Activated CD4-positive, alpha-beta T cell treated with anti-CD3 and anti-CD28 coated beads for 36 hours (primary cell): ENCODE results near the gene CLCN6. TPM values are rescaled to one million over a fixed set of nuclear protein-coding genes. Genes with fewer than 3 reads are reported as not detected.
A peak's percentile ranks its signal among the peaks of the same experiment; 100 is the strongest.
"Not testable (repeated sequence)": the region's sequence is repeated elsewhere in the genome, so short reads cannot be mapped to it uniquely, and the experiment has no call there.

Experiments
- ATAC-seq: fragments of 200-7000 bp; cut with Tn5 transposase; one replicate; pipeline ENCODE4 v1.10.0; 2021; ENCODE audit warnings: mild to moderate bottlenecking, moderate library complexity
- CTCF ChIA-PET: fragments of 350-600 bp; sonication (Branson Sonifier 250); formaldehyde crosslinking; loops from one replicate; lab custom pipeline; 2021; ENCODE audit warnings: antibody characterized with exemption; lab: Charles Lee
- POLR2A ChIA-PET: fragments of 350-600 bp; sonication (Branson Sonifier 250); formaldehyde crosslinking; loops from one replicate; lab custom pipeline; 2021; ENCODE audit warnings: antibody characterized with exemption, inconsistent platforms; lab: Charles Lee
- DNase-seq: peaks from one replicate; pipeline ENCODE4 v3.0.0-alpha.2; 2020
- H3K27ac Mint-ChIP-seq: one replicate; pipeline ENCODE4 v1.8.0; 2021; ENCODE audit warnings: mixed read lengths
- H3K27me3 Mint-ChIP-seq: one replicate; pipeline ENCODE4 v1.8.0; 2021; ENCODE audit warnings: mixed read lengths
- H3K36me3 Mint-ChIP-seq: one replicate; pipeline ENCODE4 v1.8.0; 2021; ENCODE audit warnings: low read depth, mixed read lengths
- H3K4me1 Mint-ChIP-seq: one replicate; pipeline ENCODE4 v1.8.0; 2021; ENCODE audit warnings: mixed read lengths
- H3K4me3 Mint-ChIP-seq: one replicate; pipeline ENCODE4 v1.8.0; 2021; ENCODE audit warnings: mild to moderate bottlenecking, moderate library complexity, mixed read lengths
- H3K9me3 Mint-ChIP-seq: one replicate; pipeline ENCODE4 v1.8.0; 2021; ENCODE audit warnings: low read depth, mixed read lengths
- intact Hi-C, 2 experiments: fragments of 100-400 bp; cut with DNase I in 1 of 2; cut with micrococcal nuclease in 1 of 2; formaldehyde crosslinking; loops; one replicate each; pipeline versions ENCODE4 v1.14.2 to v1.15.1; 2022 to 2024; cut with DNase I, micrococcal nuclease
- total RNA-seq, 2 experiments: library from RNA; stranded (reverse); gene quantifications; one replicate each; pipeline ENCODE4 v1.2.3, GENCODE V29; 2021

Gene CLCN6
- total RNA-seq, 2 experiments from 2014 or later: 9.4 to 9.5 TPM

- intact Hi-C loops: no loop called here
- DNase-seq: no peak
- Mint-ChIP-seq H3K27ac (no peak overlapping the region), H3K4me3 (no peak overlapping the region), H3K36me3 (peaks cover 30% of the 10 kb centered on the region), H3K4me1 (peaks cover 21% of the 10 kb centered on the region), H3K9me3 (no peaks in the 10 kb centered on the region), H3K27me3 (no peaks in the 10 kb centered on the region)
- CTCF ChIA-PET: interaction anchor here (1.2 kb wide), 1 partner anchor 14 kb away, joined by 4 read pairs; no protein-coding TSS in a partner anchor
- ATAC-seq: no peak
- POLR2A ChIA-PET: no interaction called here
Observed at GRCh38 chr1:11799099-11799498, 6.9 kb upstream of the CLCN6 start.

- POLR2A ChIA-PET: no interaction called here
Observed at GRCh38 chr1:11799896-11800295, 6.1 kb upstream of the CLCN6 start.

GRCh38 chr1:11800391-11800755 lies 5.6 kb upstream of the CLCN6 start:
- ChIA-PET CTCF (no interaction called here), POLR2A (no interaction called here)
- Mint-ChIP-seq H3K27me3 (no peaks in the 10 kb centered on the region), H3K4me1 (peaks cover 33% of the 10 kb centered on the region), H3K9me3 (no peaks in the 10 kb centered on the region), H3K36me3 (peaks cover 24% of the 10 kb centered on the region), H3K4me3 (no peak overlapping the region), H3K27ac (no peak overlapping the region)
- intact Hi-C loops: loop anchor here in 1 of 2 experiments (10.0 kb wide), 1 partner anchor 1326 kb away; the partner anchor contains the start of genes DFFA and PEX14
- DNase-seq (no peak), ATAC-seq (no peak)

More at GRCh38 chr1:11799896-11800295, 6.1 kb upstream of the CLCN6 start:
- CTCF ChIA-PET: no interaction called here
- Mint-ChIP-seq H3K36me3 (peaks cover 27% of the 10 kb centered on the region), H3K27ac (no peak overlapping the region), H3K27me3 (no peaks in the 10 kb centered on the region), H3K9me3 (no peaks in the 10 kb centered on the region), H3K4me3 (no peak overlapping the region), H3K4me1 (peaks cover 29% of the 10 kb centered on the region)
- ATAC-seq (no peak), DNase-seq (no peak)
- intact Hi-C loops: loop anchor here in 1 of 2 experiments (10.0 kb wide), 1 partner anchor 1325 kb away; the partner anchor contains the start of genes DFFA and PEX14

- CTCF ChIA-PET: no interaction called here
- POLR2A ChIA-PET: no interaction called here
- H3K36me3 Mint-ChIP-seq: peaks cover 22% of the 10 kb centered on the region
- peaks cover 33% of the 10 kb centered on the region for H3K4me1 Mint-ChIP-seq
- H3K27me3 Mint-ChIP-seq: no peaks in the 10 kb centered on the region
- no peak for ATAC-seq
- intact Hi-C loops: loop anchor here in 1 of 2 experiments (10.0 kb wide), 1 partner anchor 1326 kb away; the partner anchor contains the start of genes DFFA and PEX14
- H3K9me3 Mint-ChIP-seq: no peaks in the 10 kb centered on the region
- H3K4me3 Mint-ChIP-seq: no peak overlapping the region
- no peak overlapping the region for H3K27ac Mint-ChIP-seq
- no peak for DNase-seq
Observed at GRCh38 chr1:11800756-11801433, 5.1 kb upstream of the CLCN6 start.

- Mint-ChIP-seq H3K9me3 (no peaks in the 10 kb centered on the region), H3K27ac (peak overlapping the region; percentile 55), H3K27me3 (no peaks in the 10 kb centered on the region), H3K4me3 (peak overlapping the region; percentile 67), H3K36me3 (peaks cover 23% of the 10 kb centered on the region), H3K4me1 (peaks cover 43% of the 10 kb centered on the region)
- ATAC-seq (no peak), DNase-seq (peak; percentile 20)
- POLR2A ChIA-PET: interaction anchor here (1.0 to 1.8 kb wide), 2 partner anchors 72 to 106 kb away, joined by 3 to 21 read pairs; no protein-coding TSS in a partner anchor
- intact Hi-C loops: loop anchor here in 1 of 2 experiments (10.0 kb wide), 1 partner anchor 1328 kb away; the partner anchor contains the start of genes DFFA and PEX14
- CTCF ChIA-PET: no interaction called here
Observed at GRCh38 chr1:11802616-11802972, 3.4 kb upstream of the CLCN6 start.

- peaks cover 22% of the 10 kb centered on the region for H3K36me3 Mint-ChIP-seq
- CTCF ChIA-PET: interaction anchor here (0.5 to 1.0 kb wide), 4 partner anchors 28 to 184 kb away, joined by 3 to 4 read pairs (median 3); no protein-coding TSS in a partner anchor
Observed at GRCh38 chr1:11802973-11803885, 2.8 kb upstream of the CLCN6 start.

GRCh38 chr1:11803924-11804665 lies 1.9 kb upstream of the CLCN6 start:
- H3K36me3 Mint-ChIP-seq: peaks cover 22% of the 10 kb centered on the region
- not testable (repeated sequence) for H3K27me3 Mint-ChIP-seq, H3K9me3 Mint-ChIP-seq, DNase-seq, ATAC-seq
- peak overlapping the region; percentile 87 for H3K4me3 Mint-ChIP-seq
- intact Hi-C loops: loop anchor here (2.0 to 10.0 kb wide), 4 partner anchors 149 to 1329 kb away; partner anchors contain the start of genes DFFA (in 1 of the 2), FBXO2 (in 1 of the 2), FBXO44 (in 1 of the 2) and PEX14 (in 1 of the 2)
- peak overlapping the region; percentile 25 for H3K27ac Mint-ChIP-seq
- CTCF ChIA-PET: interaction anchor here (0.7 to 1.0 kb wide), 2 partner anchors 154 to 183 kb away, joined by 3 read pairs; no protein-coding TSS in a partner anchor
- peaks cover 54% of the 10 kb centered on the region for H3K4me1 Mint-ChIP-seq
- POLR2A ChIA-PET: interaction anchor here (1.0 to 1.8 kb wide), 2 partner anchors 15 to 104 kb away, joined by 3 to 21 read pairs; no protein-coding TSS in a partner anchor

More at GRCh38 chr1:11802973-11803885, 2.8 kb upstream of the CLCN6 start:
- Mint-ChIP-seq H3K4me3 (peak overlapping the region; percentile 67), H3K27ac (peak overlapping the region; percentile 60), H3K4me1 (peaks cover 49% of the 10 kb centered on the region), H3K9me3 (no peaks in the 10 kb centered on the region), H3K27me3 (no peaks in the 10 kb centered on the region)
- intact Hi-C loops: loop anchor here in 1 of 2 experiments (10.0 kb wide), 1 partner anchor 1328 kb away; the partner anchor contains the start of genes DFFA and PEX14
- POLR2A ChIA-PET: interaction anchor here (1.0 to 1.8 kb wide), 3 partner anchors 14 to 105 kb away, joined by 3 to 21 read pairs (median 3); no protein-coding TSS in a partner anchor
- peak; percentile 42 for ATAC-seq
- DNase-seq: peak; percentile 85

DNA sequence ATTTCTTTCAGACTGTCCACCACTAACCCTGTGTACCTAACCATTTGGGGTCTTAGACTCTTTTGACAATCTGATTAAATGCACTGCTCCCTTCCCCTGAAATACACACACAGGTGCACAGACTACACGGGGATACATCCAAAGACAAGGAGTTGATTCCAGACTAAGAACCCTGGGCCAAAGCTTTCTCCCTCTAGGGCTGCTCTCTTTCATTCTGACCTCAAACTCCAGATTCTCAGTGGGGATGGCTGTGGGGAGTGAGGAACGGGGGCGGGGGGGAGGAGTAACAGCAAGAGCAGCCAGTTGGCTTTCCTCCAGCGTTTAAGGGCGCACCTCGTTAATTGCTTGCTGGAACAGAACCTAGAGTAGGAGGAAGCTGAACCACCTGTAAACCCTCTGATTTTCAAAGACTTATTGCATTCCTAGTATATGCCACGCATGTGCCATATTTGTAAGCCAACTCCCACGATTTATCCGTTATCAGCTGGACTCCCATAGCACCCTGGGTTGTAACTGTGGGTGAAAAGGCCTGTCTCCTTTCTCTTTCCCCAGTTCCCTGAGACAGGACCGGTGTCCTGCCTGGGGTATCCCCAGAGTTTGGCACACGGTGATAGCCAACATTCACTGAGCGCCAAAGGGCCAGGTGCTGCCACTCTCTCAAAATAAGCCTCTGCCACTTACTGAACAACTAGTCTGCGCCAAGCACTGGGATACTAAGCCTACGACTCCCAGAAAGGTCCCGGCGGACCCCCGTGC lies 1.1 kb upstream of the CLCN6 start:
- Mint-ChIP-seq H3K4me3 (peak overlapping the region; percentile 87), H3K36me3 (peaks cover 24% of the 10 kb centered on the region)
- CTCF ChIA-PET: no interaction called here

GRCh38 chr1:11806307-11806936 lies 431 bp downstream of the CLCN6 start:
- Mint-ChIP-seq H3K27me3 (no peaks in the 10 kb centered on the region), H3K4me1 (peaks cover 57% of the 10 kb centered on the region), H3K9me3 (no peaks in the 10 kb centered on the region), H3K4me3 (peak overlapping the region; percentile 87), H3K36me3 (peaks cover 12% of the 10 kb centered on the region), H3K27ac (peak overlapping the region; percentile 87)
- CTCF ChIA-PET: interaction anchor here (0.6 to 1.8 kb wide), 8 partner anchors 9 to 709 kb away, joined by 3 to 7 read pairs (median 4); no protein-coding TSS in a partner anchor
- ATAC-seq: peak; percentile 48
- POLR2A ChIA-PET: interaction anchor here (0.5 to 2.1 kb wide), 4 partner anchors 49 to 1329 kb away, joined by 3 to 46 read pairs (median 4); no protein-coding TSS in a partner anchor
- DNase-seq: no peak
- intact Hi-C loops: loop anchor here (1.0 to 10.0 kb wide), 15 partner anchors 70 to 1332 kb away; partner anchors contain the start of genes TARDBP (in 2 of the 2), AGTRAP (in 1 of the 2), DFFA (in 1 of the 2) and DISP3 (in 1 of the 2)

More for the DNA sequence above, 1.1 kb upstream of the CLCN6 start:
- peak overlapping the region; percentile 75 for H3K27ac Mint-ChIP-seq
- H3K27me3 Mint-ChIP-seq: no peaks in the 10 kb centered on the region
- intact Hi-C loops: loop anchor here (2.0 to 10.0 kb wide), 5 partner anchors 150 to 1330 kb away; partner anchors contain the start of genes DFFA (in 1 of the 2), FBXO2 (in 1 of the 2), FBXO44 (in 1 of the 2) and PEX14 (in 1 of the 2)
- no peaks in the 10 kb centered on the region for H3K9me3 Mint-ChIP-seq
- DNase-seq (peak; percentile 68), ATAC-seq (no peak)
- POLR2A ChIA-PET: no interaction called here
- peaks cover 57% of the 10 kb centered on the region for H3K4me1 Mint-ChIP-seq
